Measurements from ENCODE around the gene STX19. TPM values are rescaled to one million over a fixed set of nuclear protein-coding genes. Genes with fewer than 3 reads are reported as not detected.

The STX19 gene
- total and polyA plus RNA-seq, 2 experiments from 2014 or later = 0.29 TPM; not detected in 1

DNA sequence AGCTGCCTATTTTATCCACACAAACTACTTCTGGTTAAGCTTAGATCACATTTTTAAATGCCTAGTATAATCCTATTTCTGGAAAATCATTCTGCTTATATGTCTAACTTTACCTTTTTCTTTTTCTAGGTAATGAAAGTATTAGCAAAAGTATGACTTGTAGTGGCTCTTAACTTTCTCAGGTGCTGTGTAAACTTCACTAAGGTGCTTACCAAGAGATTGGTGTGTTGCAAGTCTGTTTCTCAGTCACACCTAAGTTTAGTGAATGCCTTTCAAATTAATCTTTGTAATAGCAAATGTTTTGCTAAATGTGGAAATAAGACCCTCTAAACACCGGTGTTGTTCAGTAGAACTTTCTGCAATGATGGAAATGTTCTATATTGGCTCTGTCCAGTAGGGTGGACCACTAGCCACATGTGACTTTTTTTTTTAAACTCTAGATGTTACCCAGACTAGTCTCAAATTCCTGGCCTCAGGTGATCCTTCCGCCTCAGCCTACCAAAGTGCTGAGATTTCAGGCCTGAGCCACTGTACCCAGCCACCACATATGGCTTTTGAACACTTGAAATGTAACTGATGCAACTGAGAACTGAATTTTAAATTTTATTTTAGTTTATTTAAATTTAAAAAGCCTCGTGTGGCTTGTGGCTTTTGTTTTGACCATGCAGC is 26.4 kb downstream of the STX19 start:
- no peaks in the 10 kb centered on the region for H3K4me1 Mint-ChIP-seq
- H3K4me3 Mint-ChIP-seq = no peak overlapping the region
- Histone ChIP-seq H4K20me1 (replicated peaks; ENCODE audit: insufficient read depth) (no peaks in the 10 kb centered on the region), H3K27me3 (ENCODE audit: insufficient read depth) (no peaks in the 10 kb centered on the region), H3F3A (replicated peaks; ENCODE audit: low read depth) (no peaks in the 10 kb centered on the region), H3K9me2 (ENCODE audit: insufficient read depth) (no peaks in the 10 kb centered on the region), H3K4me3 (no peak overlapping the region), H3K4me1 (ENCODE audit: insufficient read depth) (no peaks in the 10 kb centered on the region), H3K27ac (ENCODE audit: low read depth) (no peak overlapping the region), H3K36me3 (ENCODE audit: insufficient read depth) (no peaks in the 10 kb centered on the region), H3K79me2 (replicated peaks; ENCODE audit: insufficient read depth) (no peaks in the 10 kb centered on the region), H2AFZ (no peak overlapping the region), H3K4me2 (no peak overlapping the region)
- no peaks in the 10 kb centered on the region for H3K36me3 Mint-ChIP-seq (ENCODE audit: low read depth)
- H3K27ac Mint-ChIP-seq = peak overlapping the region; percentile 42
- H3K27me3 Mint-ChIP-seq (ENCODE audit: insufficient read depth, low read depth, poor library complexity) = peaks cover 2% of the 10 kb centered on the region
- no peak for ATAC-seq
- DNase-seq (ENCODE audit: low spot score) = no peak
- no peaks in the 10 kb centered on the region for H3K9me3 Mint-ChIP-seq
- TF ChIP-seq STAT1 (IDR thresholded peaks at IDR 0.05; ENCODE audit: unreplicated experiment) = no peak
- TF ChIP-seq POLR2AphosphoS5 (IDR thresholded peaks at IDR 0.05; ENCODE audit: low read depth) = no peak
- no peak for TF ChIP-seq EZH2 (IDR thresholded peaks at IDR 0.05; ENCODE audit: low read depth, unreplicated experiment)
- TF ChIP-seq ZNF331 (CRISPR knock-in tag; IDR thresholded peaks at IDR 0.05; ENCODE audit: low read depth) = no peak

DNA sequence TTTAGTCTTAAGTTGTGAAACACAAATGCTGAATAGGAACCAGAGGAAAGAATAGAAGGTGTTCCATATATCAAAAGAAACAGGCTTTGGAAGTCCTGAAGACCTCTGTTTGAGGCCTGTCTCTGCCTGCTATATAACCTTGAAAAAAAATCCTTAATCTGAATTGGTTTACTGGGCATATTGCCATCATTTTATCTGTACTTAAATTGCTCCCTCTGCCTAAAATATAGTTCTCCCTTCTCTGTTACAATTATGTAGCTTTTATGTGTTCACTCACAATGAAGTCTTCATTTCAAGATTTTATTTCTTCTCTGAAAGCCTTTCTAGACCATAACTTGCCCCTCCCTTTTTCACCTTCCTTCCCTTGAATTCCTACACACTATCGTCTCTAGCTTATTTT is 27.2 kb downstream of the STX19 start:
- Mint-ChIP-seq H3K9me3 (no peaks in the 10 kb centered on the region), H3K4me1 (no peaks in the 10 kb centered on the region), H3K27ac (no peak overlapping the region), H3K36me3 (ENCODE audit: low read depth) (peaks cover 4% of the 10 kb centered on the region; the same call in 1 of the 3 replicates), H3K4me3 (no peak overlapping the region), H3K27me3 (ENCODE audit: insufficient read depth, low read depth, poor library complexity) (peaks cover 2% of the 10 kb centered on the region)
- Histone ChIP-seq H3K4me2 (no peak overlapping the region), H3F3A (replicated peaks; ENCODE audit: low read depth) (no peaks in the 10 kb centered on the region), H3K36me3 (ENCODE audit: insufficient read depth) (no peaks in the 10 kb centered on the region), H3K4me1 (ENCODE audit: insufficient read depth) (no peaks in the 10 kb centered on the region), H4K20me1 (replicated peaks; ENCODE audit: insufficient read depth) (no peaks in the 10 kb centered on the region), H3K9me2 (ENCODE audit: insufficient read depth) (no peaks in the 10 kb centered on the region), H2AFZ (no peak overlapping the region), H3K79me2 (replicated peaks; ENCODE audit: insufficient read depth) (no peaks in the 10 kb centered on the region), H3K4me3 (no peak overlapping the region), H3K27ac (ENCODE audit: low read depth) (no peak overlapping the region), H3K27me3 (ENCODE audit: insufficient read depth) (no peaks in the 10 kb centered on the region)
- ATAC-seq = no peak
- no peak for DNase-seq (ENCODE audit: low spot score)
- no peak for TF ChIP-seq EZH2 (IDR thresholded peaks at IDR 0.05; ENCODE audit: low read depth, unreplicated experiment)
- TF ChIP-seq POLR2AphosphoS5 (IDR thresholded peaks at IDR 0.05; ENCODE audit: low read depth) = no peak
- TF ChIP-seq CTCF (conservative IDR thresholded peaks at IDR 0.05; ENCODE audit: low read depth in 2 of 2) = no peak
- TF ChIP-seq, protein P1, sequence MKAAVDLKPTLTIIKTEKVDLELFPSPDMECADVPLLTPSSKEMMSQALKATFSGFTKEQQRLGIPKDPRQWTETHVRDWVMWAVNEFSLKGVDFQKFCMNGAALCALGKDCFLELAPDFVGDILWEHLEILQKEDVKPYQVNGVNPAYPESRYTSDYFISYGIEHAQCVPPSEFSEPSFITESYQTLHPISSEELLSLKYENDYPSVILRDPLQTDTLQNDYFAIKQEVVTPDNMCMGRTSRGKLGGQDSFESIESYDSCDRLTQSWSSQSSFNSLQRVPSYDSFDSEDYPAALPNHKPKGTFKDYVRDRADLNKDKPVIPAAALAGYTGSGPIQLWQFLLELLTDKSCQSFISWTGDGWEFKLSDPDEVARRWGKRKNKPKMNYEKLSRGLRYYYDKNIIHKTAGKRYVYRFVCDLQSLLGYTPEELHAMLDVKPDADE (IDR thresholded peaks at IDR 0.05) = no peak
- TF ChIP-seq NANOG (IDR thresholded peaks at IDR 0.05; ENCODE audit: borderline replicate concordance) = no peak
- no peak for TF ChIP-seq REST (IDR thresholded peaks at IDR 0.05; ENCODE audit: unreplicated experiment)
- no peak for TF ChIP-seq EZH2phosphoT487 (IDR thresholded peaks at IDR 0.05; ENCODE audit: unreplicated experiment)
- no peak for TF ChIP-seq JUNB (IDR thresholded peaks at IDR 0.05; ENCODE audit: unreplicated experiment)
- no peak for TF ChIP-seq CREB1 (CRISPR knock-in tag; IDR thresholded peaks at IDR 0.05; ENCODE audit: low read depth)
- TF ChIP-seq ZNF114 (CRISPR knock-in tag; IDR thresholded peaks at IDR 0.05) = no peak
- no peak for TF ChIP-seq STAT1 (IDR thresholded peaks at IDR 0.05; ENCODE audit: unreplicated experiment)
- TF ChIP-seq ZNF331 (CRISPR knock-in tag; IDR thresholded peaks at IDR 0.05; ENCODE audit: low read depth) = no peak
